HT-29 (cell line): Measurements from ENCODE around the gene MAGI2. TPM values are rescaled to one million over a fixed set of nuclear protein-coding genes. Genes with fewer than 3 reads are reported as not detected.

Experiments
- DNase-seq: peaks from one replicate; pipeline ENCODE4 v3.0.0-alpha.2; 2015; ENCODE audit warnings: low spot score
- total RNA-seq: library from RNA; depleted of rRNA; stranded (reverse); fragments of >200 nt; shearing (Covaris generic); gene quantifications from 2 replicates; pipeline ENCODE4 v1.2.3, GENCODE V29; 2014

The MAGI2 gene
- total RNA-seq, 1 experiment from 2014 or later, result 0.23 TPM

- DNase-seq, result no peak
These were observed 494.0 kb downstream of the MAGI2 start for GRCh38 chr7:78959477-78959876.

DNA sequence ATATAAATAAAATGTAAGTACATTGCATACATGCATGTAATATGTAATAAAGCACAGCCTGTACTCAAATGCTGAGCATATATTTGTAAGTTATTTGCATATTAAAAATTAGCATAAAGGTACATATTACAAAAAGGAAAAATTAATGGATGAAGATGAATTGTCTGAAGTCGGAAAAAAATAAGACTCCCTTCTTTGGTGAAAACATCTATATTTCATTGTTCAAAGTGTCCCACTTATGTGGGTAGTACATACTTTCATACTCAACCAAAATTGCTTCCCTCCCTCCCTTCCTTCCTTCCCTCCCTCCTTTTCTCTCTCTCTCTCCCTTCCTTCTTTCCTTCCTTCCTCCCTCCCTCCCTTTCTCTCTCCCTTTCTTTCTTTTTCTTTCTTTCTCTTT lies 498.1 kb downstream of the MAGI2 start:
- no peak for DNase-seq

GRCh38 chr7:78953726-78954363 lies 499.6 kb downstream of the MAGI2 start:
- DNase-seq, result no peak

GRCh38 chr7:78953090-78953489 lies 500.4 kb downstream of the MAGI2 start:
- no peak for DNase-seq

GRCh38 chr7:78939669-78940068 lies 513.8 kb downstream of the MAGI2 start:
- no peak for DNase-seq

DNA sequence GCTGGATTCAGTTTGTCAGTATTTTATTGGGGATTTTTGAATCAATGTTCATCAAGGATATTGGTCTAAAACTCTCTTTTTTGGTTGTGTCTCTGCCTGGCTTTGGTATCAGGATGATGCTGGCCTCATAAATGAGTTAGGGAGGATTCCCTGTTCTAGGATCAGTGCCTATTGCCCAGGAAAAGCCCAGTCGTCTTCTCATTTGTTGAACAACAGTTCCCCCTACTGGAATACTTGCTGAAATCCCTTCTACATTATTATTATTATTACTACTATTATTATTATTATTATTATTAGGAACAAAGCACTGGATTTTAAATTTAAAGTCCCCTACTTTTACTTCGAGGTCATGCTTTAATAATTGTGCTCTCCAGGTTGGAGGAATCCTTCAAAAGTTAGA lies 528.9 kb downstream of the MAGI2 start:
- peak; percentile 49 for DNase-seq

DNA sequence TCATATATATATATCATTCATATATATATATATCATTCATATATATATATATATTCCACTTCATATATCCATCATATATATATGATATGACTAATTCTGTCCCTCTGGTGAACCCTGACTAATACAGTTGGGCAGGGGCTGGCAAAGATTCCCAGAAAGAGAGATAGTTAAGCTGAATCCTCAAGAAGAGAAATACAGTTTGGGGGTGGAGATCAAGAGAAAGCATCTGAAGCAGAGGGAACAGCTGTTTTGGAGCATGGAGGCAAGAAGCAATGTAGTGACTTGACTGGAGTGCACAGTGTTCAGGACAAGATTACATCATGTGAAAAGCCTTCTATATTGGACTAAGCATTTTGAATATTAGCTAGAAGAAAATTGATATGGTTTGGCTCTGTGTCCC lies 540.7 kb downstream of the MAGI2 start:
- DNase-seq, result no peak

DNA sequence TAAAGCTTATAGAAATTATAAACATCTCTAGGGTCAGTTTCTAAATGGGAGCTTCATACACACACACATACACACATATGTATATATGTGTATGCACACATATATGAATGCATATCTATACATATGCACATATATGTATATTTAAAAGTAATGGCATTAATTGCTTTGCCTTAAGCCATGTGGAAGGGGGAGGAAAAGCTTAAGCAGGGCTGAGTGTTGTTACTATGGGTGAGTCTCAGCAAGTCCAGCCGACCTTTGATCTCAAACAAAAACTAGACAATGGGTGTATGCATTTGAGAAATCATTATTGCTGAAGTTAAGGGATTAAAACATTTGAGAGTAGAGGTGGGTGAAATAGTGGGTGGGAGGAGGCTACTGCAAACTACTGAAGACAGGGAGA lies 546.7 kb downstream of the MAGI2 start:
- DNase-seq, result no peak

DNA sequence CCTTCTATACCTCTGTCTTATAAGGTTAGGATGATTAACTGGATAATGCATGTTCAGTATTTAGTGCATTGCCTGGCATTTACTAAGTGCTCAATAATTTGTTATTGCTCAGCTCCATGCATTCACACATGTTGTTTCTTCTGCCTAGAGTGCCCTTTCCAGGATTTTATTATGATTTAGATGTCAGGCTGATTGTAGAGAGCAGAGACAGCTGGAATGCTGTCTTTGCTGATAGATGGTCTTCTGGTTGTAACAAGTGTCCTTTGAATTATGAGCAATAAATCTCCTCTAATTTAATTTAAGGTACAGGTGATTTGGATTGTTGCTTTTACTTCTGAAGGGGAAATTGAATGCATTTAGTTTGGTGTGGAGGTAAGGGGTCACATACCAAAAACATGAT lies 548.0 kb downstream of the MAGI2 start:
- DNase-seq, result no peak

DNA sequence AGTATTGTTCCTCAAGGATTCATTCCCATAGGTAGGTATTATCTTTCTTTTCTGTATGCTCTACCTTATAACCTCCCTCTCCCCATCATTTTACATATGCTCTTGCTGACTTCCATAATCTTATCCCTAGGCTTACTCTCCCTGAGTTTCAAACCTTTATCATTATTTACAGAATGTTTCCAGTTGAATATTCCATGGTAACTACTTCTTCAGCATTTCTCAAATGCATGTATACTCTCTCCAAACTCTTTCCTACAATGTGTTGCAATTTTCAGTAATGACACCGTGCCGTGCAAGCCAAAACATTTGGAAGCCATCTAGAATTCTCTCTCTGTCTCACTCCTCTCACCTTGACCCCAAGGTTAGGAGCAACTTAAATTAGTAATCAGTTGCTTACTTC lies 548.5 kb downstream of the MAGI2 start:
- DNase-seq, result no peak

- DNase-seq, result no peak
These were observed 551.9 kb downstream of the MAGI2 start for GRCh38 chr7:78901566-78901965.

DNA sequence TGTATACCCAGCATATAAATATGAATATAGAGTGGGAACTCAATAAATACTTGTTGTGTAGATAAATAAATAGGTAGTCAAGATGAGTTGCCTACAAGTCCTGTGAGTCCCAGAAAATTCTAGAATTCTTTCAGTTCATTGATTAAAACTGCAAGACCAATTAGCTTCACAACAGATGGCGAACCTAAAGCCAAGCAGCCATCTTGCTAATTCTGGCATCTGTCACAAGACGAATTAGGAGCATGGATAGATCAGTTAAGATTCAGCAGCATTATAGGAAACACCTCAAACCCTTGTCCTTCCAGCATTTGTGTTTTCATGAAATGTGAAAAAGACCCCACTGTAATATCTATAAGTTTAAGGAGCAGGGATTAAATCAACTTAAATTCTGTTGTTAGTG lies 552.7 kb downstream of the MAGI2 start:
- no peak for DNase-seq

DNA sequence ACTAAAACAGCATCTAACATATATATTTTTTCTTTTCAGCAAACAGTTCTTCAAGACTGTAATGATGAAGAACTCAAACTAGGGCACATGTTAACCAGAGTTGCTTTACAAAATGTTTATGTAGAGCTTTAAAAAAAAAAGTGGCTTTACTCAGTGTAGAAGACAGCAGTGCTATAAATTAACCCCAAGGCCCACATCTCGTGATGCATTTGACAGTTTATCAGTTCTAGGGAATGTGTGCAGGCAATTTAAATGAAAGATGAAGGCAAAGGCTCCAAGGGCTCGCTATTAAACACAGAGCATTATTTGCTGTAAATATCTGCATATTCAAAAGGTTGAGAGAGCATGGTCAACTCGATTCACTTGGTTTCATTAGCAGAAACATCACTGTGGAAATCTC lies 558.1 kb downstream of the MAGI2 start:
- no peak for DNase-seq

DNA sequence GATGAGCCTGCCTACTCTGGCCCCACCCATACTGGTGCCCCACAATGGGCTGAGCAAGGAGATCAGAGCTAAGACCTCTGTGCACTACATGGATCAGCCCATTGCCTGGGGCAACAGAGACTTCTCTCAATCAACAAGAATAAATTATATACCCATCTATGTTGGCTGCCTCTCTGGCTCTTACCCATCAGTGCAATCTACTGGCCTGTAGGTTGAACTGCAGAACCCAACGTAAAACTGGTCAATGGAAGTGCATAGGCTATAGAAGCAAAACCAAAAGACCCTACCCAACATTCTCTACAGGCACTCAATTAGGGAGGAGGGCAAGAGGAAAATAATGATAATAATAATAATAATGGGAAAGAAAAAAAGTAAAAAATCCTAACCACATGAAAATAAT lies 574.3 kb downstream of the MAGI2 start:
- no peak for DNase-seq

GRCh38 chr7:78873117-78873516 lies 580.4 kb downstream of the MAGI2 start:
- DNase-seq, result no peak

- no peak for DNase-seq
These were observed 589.1 kb downstream of the MAGI2 start for GRCh38 chr7:78864339-78864738.

GRCh38 chr7:78863281-78863680 lies 590.2 kb downstream of the MAGI2 start:
- no peak for DNase-seq

- no peak for DNase-seq
These were observed 591.0 kb downstream of the MAGI2 start for GRCh38 chr7:78862411-78862900.

DNA sequence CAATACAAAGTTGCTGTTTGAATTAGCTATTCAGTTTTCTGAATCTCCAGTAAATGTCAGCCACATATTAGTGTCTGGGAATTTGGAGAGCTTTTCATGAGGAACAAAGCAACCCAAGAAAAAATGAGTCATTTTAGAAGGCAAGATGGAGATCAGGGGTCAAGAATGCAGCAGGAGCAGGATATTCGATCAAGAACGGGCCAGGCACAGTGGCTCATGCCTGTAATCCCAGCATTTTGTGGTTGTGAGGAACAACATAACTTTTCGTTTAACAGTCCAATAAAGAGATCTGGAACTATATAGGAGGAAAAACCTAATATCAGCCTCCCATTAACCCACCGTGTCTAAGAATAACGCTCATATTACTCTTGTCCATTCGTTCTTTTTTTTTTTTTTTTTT lies 600.5 kb downstream of the MAGI2 start:
- DNase-seq, result no peak

DNA sequence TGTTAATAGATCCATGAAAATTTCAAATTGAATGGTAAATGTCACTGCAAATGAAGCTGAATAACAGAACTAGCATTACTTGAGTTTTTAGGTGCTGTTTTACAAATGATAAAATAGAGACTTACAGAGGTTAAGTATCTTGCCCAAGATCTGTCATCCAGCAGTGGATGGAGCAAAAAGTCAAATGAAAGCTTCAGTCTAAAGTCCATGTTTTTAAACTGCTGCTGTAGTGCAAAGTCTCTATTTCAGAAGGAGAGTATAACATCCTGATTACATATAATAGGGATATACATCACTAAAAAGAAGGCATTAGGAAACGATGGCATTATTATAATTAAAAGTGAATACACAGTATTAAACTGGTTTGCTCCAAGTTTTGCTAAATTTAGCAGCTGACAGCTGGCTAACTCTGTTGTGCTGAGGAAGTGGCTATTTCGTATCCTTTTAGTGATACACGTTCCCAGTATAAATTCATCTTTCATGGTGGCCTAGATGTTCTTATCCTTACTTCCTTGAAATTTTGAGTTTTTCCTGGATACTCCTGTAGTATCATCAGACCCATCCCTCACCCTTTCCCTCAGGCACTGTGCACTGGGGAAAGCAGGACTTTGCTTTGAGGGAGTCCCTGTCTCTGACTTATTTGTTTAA lies 603.2 kb downstream of the MAGI2 start:
- no peak for DNase-seq

GRCh38 chr7:78845155-78845554 lies 608.3 kb downstream of the MAGI2 start:
- no peak for DNase-seq

DNA sequence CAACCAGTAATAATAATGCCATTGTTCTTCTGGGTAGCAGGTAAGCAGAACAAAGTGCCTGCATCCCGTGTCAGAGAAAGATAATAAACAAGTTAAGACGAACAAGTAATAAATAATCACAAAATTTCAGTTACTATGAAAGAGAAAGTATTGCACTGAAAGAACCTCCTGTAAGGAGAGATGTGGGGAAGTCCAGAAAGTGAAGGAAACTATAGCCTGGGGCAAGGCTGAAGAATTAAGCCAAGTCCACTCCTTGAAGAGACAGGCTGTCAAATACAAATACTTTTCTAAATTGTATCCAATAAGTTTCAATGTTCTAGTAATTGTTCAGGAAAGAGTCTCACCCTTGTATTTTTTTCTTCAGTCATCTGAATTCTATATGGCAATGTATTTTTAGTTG lies 611.4 kb downstream of the MAGI2 start:
- DNase-seq, result no peak

DNA sequence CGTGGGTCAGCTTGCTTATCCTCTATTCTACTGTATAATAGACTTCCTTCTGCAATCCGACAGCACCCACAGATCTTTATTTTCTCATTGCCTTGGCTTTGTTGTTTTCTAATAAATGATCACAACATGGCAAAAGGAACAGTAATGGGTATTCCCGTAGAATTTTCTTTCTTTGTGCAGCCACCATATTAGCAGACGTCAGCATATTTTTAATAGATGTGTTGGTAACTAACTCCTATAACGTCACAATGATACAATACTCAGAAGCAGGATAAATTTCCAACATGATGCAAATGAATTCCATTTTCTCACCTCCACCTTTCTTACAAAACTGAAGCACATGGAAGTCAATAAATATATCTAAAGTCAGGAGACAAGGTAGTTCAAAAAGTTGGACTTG lies 617.6 kb downstream of the MAGI2 start:
- DNase-seq, result no peak

GRCh38 chr7:78828317-78828716 lies 625.1 kb downstream of the MAGI2 start:
- DNase-seq, result no peak
